Measurements from ENCODE around the gene CEP41.

CEP41 gene

GRCh38 chr7:130418306-130418705 is 22.5 kb downstream of the CEP41 start:
- DNase-seq (ENCODE audit: low read depth), result no peak

DNA sequence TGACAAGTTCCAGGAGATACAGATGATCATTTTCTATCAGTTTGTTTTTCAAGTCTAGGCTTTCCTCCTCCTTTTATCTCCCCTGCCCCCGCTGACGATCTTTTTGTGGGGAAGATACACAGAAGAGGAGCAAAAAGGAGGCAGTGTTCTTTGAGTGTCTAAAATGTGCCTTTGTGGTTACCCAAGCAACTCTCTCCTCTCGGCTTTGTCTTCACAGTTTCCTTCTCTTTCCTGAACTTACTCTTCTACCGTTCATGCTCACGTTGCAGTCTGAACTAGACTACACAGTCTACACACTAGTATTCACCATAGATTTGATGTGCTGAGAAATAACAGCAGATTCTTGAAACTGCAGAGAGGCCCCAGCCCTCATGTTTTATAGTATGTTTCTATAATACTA is 23.6 kb downstream of the CEP41 start:
- DNase-seq (ENCODE audit: low read depth), result no peak

- no peak for DNase-seq (ENCODE audit: low read depth)
Observed at GRCh38 chr7:130415006-130415405, 25.8 kb downstream of the CEP41 start.

GRCh38 chr7:130413201-130413600 is 27.6 kb downstream of the CEP41 start:
- no peak for DNase-seq (ENCODE audit: low read depth)

DNA sequence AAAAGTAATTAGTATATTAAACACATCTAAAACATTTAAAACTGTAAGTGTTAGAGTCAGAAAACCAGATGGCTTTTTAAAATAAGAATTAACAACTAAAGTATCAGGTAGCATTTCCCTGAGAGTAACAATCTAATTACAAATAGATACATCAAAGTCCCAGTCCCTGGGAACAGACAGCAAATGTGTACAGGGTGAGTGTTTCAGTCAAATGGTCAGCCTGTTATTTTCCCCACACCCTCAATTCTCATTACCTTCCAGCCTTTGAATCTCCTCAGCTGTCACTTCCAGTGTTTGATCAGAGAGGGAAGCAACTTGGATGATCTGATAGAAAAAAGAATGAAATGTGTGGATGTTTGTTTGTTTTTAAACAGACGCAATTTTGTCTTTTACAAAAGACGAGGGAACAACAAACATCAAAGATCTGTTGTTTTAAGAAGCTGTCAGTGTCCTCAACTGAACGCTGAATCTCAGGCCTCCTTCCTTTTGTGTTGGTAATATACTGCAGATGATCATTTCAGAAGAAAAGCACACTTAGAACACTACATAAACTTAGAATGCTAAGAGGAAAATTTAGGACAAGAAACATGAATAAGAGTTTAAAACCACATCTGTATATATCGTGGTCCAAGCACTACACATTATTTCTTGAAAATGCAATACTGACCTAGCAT is 29.8 kb downstream of the CEP41 start:
- DNase-seq (ENCODE audit: low read depth), result no peak

DNA sequence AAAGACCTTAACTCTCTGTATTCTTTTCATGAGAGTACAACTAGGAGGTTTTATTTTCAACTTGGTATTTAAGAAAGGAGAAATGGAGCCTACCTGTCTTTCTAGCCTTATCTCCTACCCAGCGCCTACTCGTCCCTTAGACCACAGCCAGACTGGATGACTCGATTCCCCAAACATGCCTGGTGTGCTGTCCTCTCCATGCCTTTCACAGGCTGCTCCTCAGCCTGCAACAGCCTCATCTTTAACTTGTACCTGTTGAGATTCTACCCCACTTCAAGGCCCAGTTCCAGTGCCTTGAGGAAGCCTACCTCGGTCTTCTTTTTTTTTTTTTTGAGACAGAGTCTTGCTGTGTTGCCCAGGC is 31.1 kb downstream of the CEP41 start:
- DNase-seq (ENCODE audit: low read depth), result no peak

DNA sequence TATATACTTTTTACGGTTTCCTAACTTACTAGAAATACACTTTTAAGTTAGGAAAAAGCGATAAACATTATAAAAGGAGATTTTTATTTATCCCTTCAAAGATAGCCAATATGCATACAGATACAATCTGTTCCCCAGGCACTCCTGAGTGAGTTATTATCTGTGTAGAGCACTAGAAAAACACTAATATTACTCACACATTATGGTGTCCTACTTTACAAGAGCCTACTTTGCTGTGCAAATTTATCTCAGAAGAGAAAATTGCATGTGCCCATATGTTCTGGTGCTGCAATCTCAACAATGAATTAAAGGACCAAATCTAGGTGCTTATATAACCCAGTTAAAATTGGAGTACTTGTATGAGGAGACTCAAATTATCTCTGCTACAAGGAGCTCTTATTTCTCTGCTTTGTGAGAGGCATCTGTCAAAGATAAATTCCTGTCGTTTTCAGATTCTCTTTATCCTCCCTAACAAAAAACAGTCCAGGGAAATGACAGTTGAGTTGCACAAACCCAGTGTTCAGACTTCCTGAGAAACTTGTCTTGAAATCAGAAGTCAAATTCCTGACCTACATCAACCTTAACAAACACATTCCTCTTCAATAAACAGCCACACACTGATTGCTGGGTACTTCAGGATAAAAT is 31.6 kb downstream of the CEP41 start:
- DNase-seq (ENCODE audit: low read depth), result no peak

GRCh38 chr7:130405003-130405402 is 35.8 kb downstream of the CEP41 start:
- DNase-seq (ENCODE audit: low read depth), result no peak

GRCh38 chr7:130401578-130401977 is 39.2 kb downstream of the CEP41 start:
- DNase-seq (ENCODE audit: low read depth), result no peak

DNA sequence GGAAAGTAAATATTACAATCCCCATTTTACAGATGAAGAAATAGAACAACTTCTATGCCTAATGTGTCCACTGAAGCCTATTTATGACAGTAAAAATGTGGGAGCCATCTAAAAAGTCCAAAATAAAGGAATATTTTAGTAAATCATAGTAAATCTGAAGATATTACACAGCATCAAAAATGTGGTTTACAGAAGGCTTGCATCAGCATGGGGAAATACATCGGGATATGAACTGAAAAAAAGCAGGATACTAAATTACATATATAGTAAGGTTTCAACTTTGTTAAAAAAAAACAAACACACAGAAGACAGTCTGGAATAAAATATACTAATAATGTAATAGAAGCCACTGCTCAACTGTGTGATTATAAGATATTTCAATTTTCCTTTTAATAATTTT is 39.7 kb downstream of the CEP41 start:
- no peak for DNase-seq (ENCODE audit: low read depth)

GRCh38 chr7:130400120-130400572 is 40.7 kb downstream of the CEP41 start:
- no peak for DNase-seq (ENCODE audit: low read depth)

DNA sequence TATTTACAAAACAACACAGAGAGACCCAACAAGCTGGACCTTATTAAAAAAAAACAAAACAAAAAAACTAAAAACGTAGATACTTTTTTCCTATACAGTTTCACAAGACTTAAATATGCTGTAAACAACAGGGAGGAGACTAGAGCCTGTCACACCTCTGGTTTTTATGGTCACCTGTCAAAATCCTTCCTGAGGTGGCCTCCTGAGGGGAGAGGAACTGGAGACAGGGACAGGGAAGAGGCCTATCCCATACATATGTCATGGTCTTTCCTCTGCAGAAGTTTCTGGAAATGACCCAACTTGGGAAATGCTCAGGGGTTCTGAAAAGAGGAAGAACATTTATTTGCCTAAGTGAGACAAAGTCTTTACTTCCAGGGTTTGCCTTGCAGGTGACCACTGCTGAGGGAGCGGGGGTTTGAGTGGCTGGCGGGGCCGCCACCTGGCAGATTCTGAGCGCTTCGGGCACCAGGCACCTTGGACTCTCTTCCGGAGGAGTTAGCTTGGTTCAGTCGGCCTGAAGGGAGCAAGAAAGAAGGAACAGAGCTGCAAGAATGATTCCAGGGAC is 42.2 kb downstream of the CEP41 start:
- DNase-seq (ENCODE audit: low read depth), result no peak

DNA sequence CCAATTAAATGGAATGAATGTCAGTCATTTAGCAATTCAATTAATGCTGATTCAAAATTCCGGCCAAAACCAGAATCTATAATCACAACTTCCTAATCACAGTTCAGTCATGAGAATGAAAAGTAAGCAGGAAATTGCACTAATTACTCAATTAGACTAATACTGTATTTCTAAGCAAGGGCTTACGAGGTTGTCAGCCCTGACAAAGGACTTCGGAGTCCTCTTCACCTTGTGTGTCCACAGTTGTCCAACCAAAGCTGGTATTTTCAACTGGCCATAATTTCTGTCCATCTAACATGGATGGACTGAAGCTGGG is 43.1 kb downstream of the CEP41 start:
- no peak for DNase-seq (ENCODE audit: low read depth)

GRCh38 chr7:130397051-130397757 is 43.6 kb downstream of the CEP41 start:
- DNase-seq (ENCODE audit: low read depth), result no peak

DNA sequence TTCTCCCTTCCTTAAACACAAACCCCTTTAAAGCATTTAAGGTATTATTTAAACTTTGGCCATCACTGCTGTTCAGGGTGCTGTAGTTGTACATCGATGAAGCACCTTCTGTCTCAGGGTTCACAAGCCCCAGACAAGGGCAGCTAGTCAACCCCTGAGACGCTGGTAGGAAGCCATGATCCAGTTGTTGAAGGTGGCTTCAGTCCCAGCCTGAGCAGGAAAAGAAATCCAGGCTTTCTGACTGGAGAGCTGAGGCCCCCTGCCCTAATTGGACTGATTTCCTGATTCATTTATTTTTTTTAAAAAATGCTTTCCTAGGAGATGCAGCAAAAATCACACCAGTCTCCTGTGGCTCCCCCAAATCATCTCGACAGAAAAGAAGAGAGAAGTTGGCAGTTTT is 44.7 kb downstream of the CEP41 start:
- no peak for DNase-seq (ENCODE audit: low read depth)

- DNase-seq (ENCODE audit: low read depth), result no peak
Observed at GRCh38 chr7:130395421-130395820, 45.4 kb downstream of the CEP41 start.

DNA sequence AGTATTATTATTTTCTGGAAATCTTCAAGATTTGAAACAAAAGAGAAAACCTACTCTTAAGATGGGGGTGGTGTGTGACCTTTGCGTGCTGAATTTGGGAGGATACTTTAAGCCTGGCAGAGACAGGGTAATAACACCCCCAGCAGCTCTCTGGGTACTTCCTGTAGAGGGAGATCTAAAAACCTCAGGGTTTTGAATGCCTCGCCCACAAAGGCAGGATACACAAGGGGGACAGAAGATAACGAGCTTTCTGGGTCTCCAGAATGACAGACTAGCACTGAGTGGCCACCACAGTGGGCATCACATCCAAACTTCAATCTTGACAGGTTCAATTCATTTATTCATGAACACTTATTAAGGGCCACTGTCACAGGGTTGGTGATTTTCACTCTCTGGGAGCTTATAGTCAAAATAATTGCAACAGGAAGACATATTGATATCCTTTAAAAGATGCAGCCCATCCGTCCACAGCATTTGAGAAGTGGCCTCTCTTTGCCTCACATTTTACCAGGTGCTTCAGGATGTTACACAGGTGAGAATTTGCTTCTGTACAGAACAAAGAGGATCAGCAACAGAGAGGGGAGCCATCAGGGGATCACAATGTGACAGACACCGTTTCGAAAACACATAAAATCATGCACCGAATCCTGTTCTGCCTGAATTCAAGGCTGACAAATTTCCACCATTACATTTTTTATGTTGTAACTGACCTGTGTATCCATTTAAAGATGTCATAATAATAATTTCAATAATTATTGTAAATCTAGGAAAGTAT is 46.2 kb downstream of the CEP41 start:
- DNase-seq (ENCODE audit: low read depth), result no peak

- no peak for DNase-seq (ENCODE audit: low read depth)
Observed at GRCh38 chr7:130393841-130394411, 46.9 kb downstream of the CEP41 start.

GRCh38 chr7:130393101-130393561 is 47.7 kb downstream of the CEP41 start:
- DNase-seq (ENCODE audit: low read depth), result no peak

- no peak for DNase-seq (ENCODE audit: low read depth)
Observed at GRCh38 chr7:130390486-130390885, 50.3 kb downstream of the CEP41 start.

DNA sequence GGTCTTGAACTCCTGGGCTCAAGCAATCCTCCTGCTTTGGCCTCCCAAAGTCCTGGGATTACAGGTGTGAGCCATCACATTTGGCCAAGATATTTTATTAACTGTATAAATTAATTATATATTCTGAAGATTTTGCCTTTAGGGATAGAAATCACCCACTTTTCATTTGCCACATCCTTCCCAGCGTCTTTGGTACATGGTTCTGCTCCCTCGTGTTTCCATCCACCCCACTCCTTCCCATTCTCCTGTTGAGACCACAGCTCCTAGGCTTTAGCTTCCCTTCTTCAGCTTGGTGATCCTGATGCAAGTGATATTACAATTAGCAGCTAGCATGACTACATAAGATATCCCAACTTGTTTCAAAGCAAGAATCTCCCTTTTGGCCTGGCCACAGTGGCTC is 52.1 kb downstream of the CEP41 start:
- no peak for DNase-seq (ENCODE audit: low read depth)

Data from stimulated activated CD8-positive, alpha-beta memory T cell treated with anti-CD3 and anti-CD28 coated beads, Interleukin-15, amount 100 ng/mL, for 24 hours (primary cell).